HepG2 (cell line): ENCODE data around the gene LRP1B. TPM values are rescaled to one million over a fixed set of nuclear protein-coding genes. Genes with fewer than 3 reads are reported as not detected.

Source experiments
- ATAC-seq: fragments of 200-7000 bp; cut with Tn5 transposase; 3 replicates; pipeline ENCODE4 v1.9.1; 2020; ENCODE audit warnings: mild to moderate bottlenecking, moderate library complexity
- BruUV-seq: library from RNA; stranded (reverse); fragments of 400-500 nt; replicated peaks from 2 replicates; lab custom pipeline; 2021; lab: Mats Ljungman, UMichigan
- CTCF ChIA-PET: fragments of 300-600 bp; formaldehyde crosslinking; extraction: SDS; loops from one replicate; lab custom pipeline; 2021; ENCODE audit warnings: low total read pairs, inconsistent platforms, low intra/inter-chr PET ratio; lab: Yijun Ruan, JAX
- POLR2A ChIA-PET: fragments of 350-600 bp; sonication (Branson Sonifier 250); formaldehyde crosslinking; loops from one replicate; lab custom pipeline; 2020; ENCODE audit warnings: antibody characterized with exemption, inconsistent platforms; lab: Yijun Ruan, JAX
- DNase-seq: peaks from one replicate; pipeline ENCODE4 v3.0.0-alpha.2; 2015; ENCODE audit warnings: low spot score
- FAIRE-seq: peaks from 3 replicates; lab custom pipeline; 2011; peaks lifted over from hg19 to GRCh38; lab: Jason Lieb, UNC
- H2AFZ ChIP-seq: one replicate; pipeline ENCODE4 v1.6.1; 2011; ENCODE audit warnings: low read length, inconsistent platforms
- H3K27ac ChIP-seq: fragments of 300-600 bp; 3 replicates; pipeline ENCODE4 v1.8.0; 2011; ENCODE audit warnings: mixed run types, mild to moderate bottlenecking, mixed read lengths, low read length, inconsistent platforms; ENCODE audit not compliant: insufficient read depth; ENCODE audit errors: extremely low read length
- H3K27me3 ChIP-seq, 2 experiments: fragments of 200-600 bp in 1 of 2; 2 replicates in 1 of 2; 3 replicates in 1 of 2; pipeline versions ENCODE4 v1.6.0 to v1.8.0; 2011; ENCODE audit warnings: low read length in 2 of 2, mild to moderate bottlenecking in 2 of 2, moderate library complexity in 2 of 2, inconsistent platforms in 1 of 2; ENCODE audit not compliant: insufficient read depth in 2 of 2, control insufficient read depth in 1 of 2
- H3K36me3 ChIP-seq, 2 experiments: fragments of 200-600 bp in 1 of 2; replicated peaks in 1 of 2; 2 replicates in 1 of 2; 3 replicates in 1 of 2; pipeline versions ENCODE4 v1.5.1 to v1.8.0; 2011; ENCODE audit warnings: low read length in 2 of 2, inconsistent platforms in 1 of 2; ENCODE audit not compliant: insufficient read depth in 2 of 2, control insufficient read depth in 1 of 2
- H3K4me1 ChIP-seq: 2 replicates; pipeline ENCODE4 v1.5.1; 2012; ENCODE audit warnings: low read length, inconsistent platforms; ENCODE audit not compliant: insufficient read depth
- H3K4me2 ChIP-seq: 2 replicates; pipeline ENCODE4 v1.6.0; 2011; ENCODE audit warnings: low read depth, low read length, inconsistent platforms
- H3K4me3 ChIP-seq, 3 experiments: fragments of 200-600 bp in 1 of 3; sonication (generic), shearing (Covaris generic) in 1 of 3; replicated peaks in 1 of 3; 2 replicates each; pipeline ENCODE4 v1.5.1; 2011 to 2016; ENCODE audit warnings: low read length in 3 of 3, inconsistent platforms in 2 of 3, low read depth in 2 of 3, mild to moderate bottlenecking in 2 of 3, control low read depth in 1 of 3, mixed read lengths in 1 of 3; ENCODE audit not compliant: insufficient read depth in 1 of 3
- H3K79me2 ChIP-seq: one replicate; pipeline ENCODE4 v1.6.1; 2011; ENCODE audit warnings: low read length, inconsistent platforms; ENCODE audit not compliant: insufficient read depth
- H3K9ac ChIP-seq: 2 replicates; pipeline ENCODE4 v1.6.0; 2011; ENCODE audit warnings: mild to moderate bottlenecking, low read depth, low read length, inconsistent platforms; ENCODE audit not compliant: insufficient read depth
- H3K9me3 ChIP-seq: 2 replicates; pipeline ENCODE4 v1.5.1; 2012; ENCODE audit warnings: mild to moderate bottlenecking, low read length
- H4K20me1 ChIP-seq: 2 replicates; pipeline ENCODE4 v1.6.0; 2011; ENCODE audit warnings: inconsistent platforms, mild to moderate bottlenecking, low read length, moderate library complexity; ENCODE audit not compliant: insufficient read depth
- BHLHE40 ChIP-seq: IDR thresholded peaks from 2 replicates; pipeline ENCODE4 v1.6.1; 2011; ENCODE audit warnings: low read length, improper control_type of control experiment
- ELF4 ChIP-seq: sonication (generic); formaldehyde crosslinking; IDR thresholded peaks from 2 replicates; pipeline ENCODE4 v1.5.0; 2020; ENCODE audit warnings: missing genetic modification reagents, mild to moderate bottlenecking, moderate library complexity, borderline replicate concordance
- HNF1A ChIP-seq, 2 experiments: sonication (generic) in 1 of 2; formaldehyde crosslinking in 1 of 2; IDR thresholded peaks; 2 replicates each; pipeline versions ENCODE4 v1.4.0 to v1.6.1; 2016 to 2020; ENCODE audit warnings: borderline replicate concordance in 1 of 2, low read depth in 1 of 2, mild to moderate bottlenecking in 1 of 2, missing genetic modification reagents in 1 of 2
- HNRNPK ChIP-seq: fragments of 200-400 bp; formaldehyde crosslinking; IDR thresholded peaks from 2 replicates; pipeline ENCODE4 v1.6.1; 2018; ENCODE audit warnings: low read length, low read depth, moderate library complexity, mild to moderate bottlenecking; ENCODE audit not compliant: poor library complexity, severe bottlenecking
- KDM3A ChIP-seq: IDR thresholded peaks from 2 replicates; pipeline ENCODE4 v1.6.1; 2018; ENCODE audit warnings: low read depth, missing compliant biosample characterization
- MLLT10 ChIP-seq: sonication (generic); formaldehyde crosslinking; IDR thresholded peaks from 2 replicates; pipeline ENCODE4 v1.4.0; 2020; ENCODE audit warnings: missing genetic modification reagents
- MXD1 ChIP-seq: sonication (generic); formaldehyde crosslinking; IDR thresholded peaks from 2 replicates; pipeline ENCODE4 v1.4.0; 2020; ENCODE audit warnings: mild to moderate bottlenecking, missing genetic modification reagents
- MYNN ChIP-seq: sonication (generic); formaldehyde crosslinking; IDR thresholded peaks from 2 replicates; pipeline ENCODE4 v1.4.0; 2020; ENCODE audit warnings: mild to moderate bottlenecking, low read depth, missing genetic modification reagents
- NCOA1 ChIP-seq: sonication (generic); formaldehyde crosslinking; IDR thresholded peaks from 2 replicates; pipeline ENCODE4 v1.9.0; 2021; ENCODE audit warnings: missing genetic modification reagents
- POLR2G ChIP-seq: fragments of 200-400 bp; formaldehyde crosslinking; IDR thresholded peaks from 2 replicates; pipeline ENCODE4 v1.6.1; 2018; ENCODE audit warnings: mild to moderate bottlenecking, low read depth, low read length, moderate library complexity
- RXRA ChIP-seq: sonication (generic); formaldehyde crosslinking; IDR thresholded peaks from 2 replicates; pipeline ENCODE4 v1.5.1; 2020; ENCODE audit warnings: missing genetic modification reagents
- SMYD3 ChIP-seq: sonication (generic); formaldehyde crosslinking; IDR thresholded peaks from 2 replicates; pipeline ENCODE4 v1.8.1; 2023; ENCODE audit warnings: mild to moderate bottlenecking, missing genetic modification reagents
- TOPORS ChIP-seq: sonication (generic); formaldehyde crosslinking; IDR thresholded peaks from 2 replicates; pipeline ENCODE4 v1.8.0; 2023; ENCODE audit warnings: mild to moderate bottlenecking, missing genetic modification reagents
- ZBTB7A ChIP-seq: sonication (generic); formaldehyde crosslinking; IDR thresholded peaks from 2 replicates; pipeline ENCODE4 v1.8.0; 2022; ENCODE audit warnings: mild to moderate bottlenecking, missing genetic modification reagents
- ZNF264 ChIP-seq: sonication (generic); formaldehyde crosslinking; IDR thresholded peaks from 2 replicates; pipeline ENCODE4 v1.4.0; 2020; ENCODE audit warnings: missing genetic modification reagents
- ZNF333 ChIP-seq: sonication (generic); formaldehyde crosslinking; IDR thresholded peaks from 2 replicates; pipeline ENCODE4 v1.4.0; 2020; ENCODE audit warnings: mild to moderate bottlenecking, missing genetic modification reagents, borderline replicate concordance
- ZNF34 ChIP-seq: sonication (generic); formaldehyde crosslinking; IDR thresholded peaks from 2 replicates; pipeline ENCODE4 v1.4.0; 2020; ENCODE audit warnings: mild to moderate bottlenecking, missing genetic modification reagents, borderline replicate concordance
- ZNF710 ChIP-seq: sonication (generic); formaldehyde crosslinking; IDR thresholded peaks from 2 replicates; pipeline ENCODE4 v1.5.0; 2020; ENCODE audit warnings: mild to moderate bottlenecking, missing genetic modification reagents, borderline replicate concordance
- WGBS: methylation state at CpG from one replicate; pipeline ENCODE4 v1.1.6; 2017; ENCODE audit warnings: low lambda C conversion rate; 5-methylcytosine and 5-hydroxymethylcytosine counted together
- in situ Hi-C: cut with HindIII; loops from 2 replicates; pipeline ENCODE4 v1.10.0; 2017; ENCODE audit warnings: low pct_unique_long_range_greater_than_20kb; ENCODE audit not compliant: extremely low pct_ligation_motif_present
- intact Hi-C: fragments of 100-400 bp; cut with micrococcal nuclease; formaldehyde crosslinking; loops from one replicate; pipeline ENCODE4 v1.10.0; 2022; ENCODE audit not compliant: unreplicated experiment
- polyA plus RNA-seq, 8 experiments: library from polyadenylated mRNA; depleted of rRNA in 3 of 8; stranded (reverse) in 7 of 8; unstranded in 1 of 8; fragments of >200 nt; fragmentation: Illumina TruSeq in 4 of 8; extraction: Trizol in 4 of 8; gene quantifications; 2 replicates each; pipeline versions ENCODE4 v1.2.1 to v1.2.3, GENCODE V29; 2011 to 2016; ENCODE audit warnings: low read depth in 4 of 8, missing spikeins in 1 of 8, mixed read lengths in 1 of 8; ENCODE audit not compliant: insufficient read depth in 1 of 8
- total RNA-seq, 5 experiments: library from RNA; depleted of rRNA; stranded (reverse); fragments of >200 nt; fragmentation: Illumina TruSeq; extraction: Trizol; gene quantifications; 2 replicates each; pipeline ENCODE4 v1.2.3, GENCODE V29; 2016; ENCODE audit warnings: low read depth in 1 of 5

LRP1B gene
- total and polyA plus RNA-seq, 2 of the 13 experiments (the other 11 are each of a cell fraction or from before 2014, with no cell fraction given): 0.04 TPM; not detected in 1

GRCh38 chr2:140436936-140437335 is 1693.9 kb downstream of the LRP1B start:
- no peak overlapping the region for H2AFZ ChIP-seq
- H3K4me3 ChIP-seq: no peak overlapping the region
- 8% methylated on average over 5 of the region's 5 CpGs for WGBS
- BruUV-seq: no TSS peak
- in situ Hi-C loops (no loop called here), intact Hi-C loops (no loop called here)
- no peaks in the 10 kb centered on the region for H3K36me3 ChIP-seq
- no peak overlapping the region for H3K9ac ChIP-seq
- no peak overlapping the region for H3K4me2 ChIP-seq
- POLR2A ChIA-PET: no interaction called here
- no peaks in the 10 kb centered on the region for H3K4me1 ChIP-seq
- DNase-seq (no peak), FAIRE-seq (no peak), ATAC-seq (no peak)
- H3K27me3 ChIP-seq: no peaks in the 10 kb centered on the region
- no peaks in the 10 kb centered on the region for H3K9me3 ChIP-seq
- no peak for TF ChIP-seq HNRNPK
- TF ChIP-seq BHLHE40: no peak
- TF ChIP-seq MXD1: no peak
- no peak for TF ChIP-seq RXRA
- TF ChIP-seq ELF4: no peak
- no peak for TF ChIP-seq SMYD3 (CRISPR knock-in tag)
- TF ChIP-seq POLR2G: no peak
- no peak for TF ChIP-seq ZNF710 (CRISPR knock-in tag)
- TF ChIP-seq ZNF34 (CRISPR knock-in tag): no peak
- no peak for TF ChIP-seq HNF1A (IDR thresholded peaks at IDR 0.05; ENCODE audit: low read depth)
- no peak for TF ChIP-seq HNF1A (CRISPR knock-in tag; IDR thresholded peaks at IDR 0.05; ENCODE audit: borderline replicate concordance)
- no peak for TF ChIP-seq TOPORS (CRISPR knock-in tag)
- TF ChIP-seq MLLT10: no peak
- no peak for TF ChIP-seq ZBTB7A (CRISPR knock-in tag)
- no peak for TF ChIP-seq MYNN (CRISPR knock-in tag)
- no peak for TF ChIP-seq KDM3A (CRISPR knock-in tag)
- TF ChIP-seq ZNF333 (CRISPR knock-in tag): no peak
- TF ChIP-seq ZNF264 (CRISPR knock-in tag): no peak
- no peak for TF ChIP-seq NCOA1 (CRISPR knock-in tag)
- no peaks in the 10 kb centered on the region for H4K20me1 ChIP-seq
- no peak overlapping the region for H3K27ac ChIP-seq
- no peaks in the 10 kb centered on the region for H3K79me2 ChIP-seq
- CTCF ChIA-PET: no interaction called here
